Measurements from ENCODE around the gene PTRH2.

The PTRH2 gene

DNA sequence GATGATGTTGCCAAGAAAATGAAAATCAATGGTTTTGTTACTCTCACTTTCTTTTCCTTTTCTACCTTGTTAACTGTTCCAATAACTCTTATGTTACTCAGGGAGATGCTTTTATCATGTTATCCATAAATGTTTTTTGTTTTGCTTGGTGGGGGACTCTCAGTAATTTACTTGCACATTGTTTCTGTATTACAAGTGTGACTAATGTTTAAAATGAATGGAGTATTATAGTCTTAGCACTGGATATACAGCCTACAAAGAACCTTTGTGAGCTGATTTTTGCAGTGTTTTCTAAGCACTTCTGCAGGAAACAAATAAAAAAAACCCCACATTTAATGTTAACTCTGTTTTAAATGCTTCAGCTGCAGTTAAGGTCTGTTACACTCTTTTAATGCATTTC is 12.3 kb upstream of the PTRH2 start:
- DNase-seq (ENCODE audit: low spot score), result no peak

DNA sequence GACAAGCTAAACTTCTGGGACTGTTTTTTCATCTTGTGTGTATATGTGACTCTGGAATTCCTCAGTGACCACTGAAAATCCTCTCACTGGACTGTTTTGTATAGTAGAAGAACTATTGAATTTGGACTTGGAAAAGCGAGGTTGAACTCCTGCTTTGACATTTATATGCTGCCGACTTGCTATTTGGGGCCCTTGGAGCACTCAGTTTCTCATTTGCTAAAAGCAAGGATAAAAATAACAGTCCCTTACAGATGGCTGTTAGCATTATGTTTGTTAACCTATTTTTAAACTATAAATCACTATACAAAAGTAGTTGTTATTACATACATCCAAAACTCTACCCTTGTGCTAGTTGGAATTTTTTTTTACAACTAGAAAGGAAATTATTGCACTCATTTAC is 9.2 kb upstream of the PTRH2 start:
- DNase-seq (ENCODE audit: low spot score), result no peak

DNA sequence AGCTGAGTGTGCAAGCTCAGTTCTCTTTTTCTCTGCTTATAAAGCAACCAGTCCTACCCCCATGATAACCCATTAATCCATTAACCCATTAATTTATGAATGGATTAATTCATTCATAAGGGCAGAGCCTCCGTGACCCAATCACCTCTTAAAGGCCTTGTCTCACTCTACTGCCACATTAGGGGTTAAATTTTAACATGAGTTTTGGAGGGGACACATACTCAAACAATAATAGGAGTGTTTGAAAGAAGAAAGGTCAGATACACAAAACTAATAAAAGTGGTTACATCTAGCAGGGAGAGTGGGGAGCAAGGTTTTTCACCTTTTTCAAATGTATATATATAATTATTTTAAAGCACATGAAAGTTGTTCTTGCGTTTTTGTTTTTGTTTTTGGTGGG is 7.0 kb upstream of the PTRH2 start:
- DNase-seq (ENCODE audit: low spot score), result no peak

- no peak for DNase-seq (ENCODE audit: low spot score)
These were observed 5.6 kb upstream of the PTRH2 start for GRCh38 chr17:59712862-59713261.

DNA sequence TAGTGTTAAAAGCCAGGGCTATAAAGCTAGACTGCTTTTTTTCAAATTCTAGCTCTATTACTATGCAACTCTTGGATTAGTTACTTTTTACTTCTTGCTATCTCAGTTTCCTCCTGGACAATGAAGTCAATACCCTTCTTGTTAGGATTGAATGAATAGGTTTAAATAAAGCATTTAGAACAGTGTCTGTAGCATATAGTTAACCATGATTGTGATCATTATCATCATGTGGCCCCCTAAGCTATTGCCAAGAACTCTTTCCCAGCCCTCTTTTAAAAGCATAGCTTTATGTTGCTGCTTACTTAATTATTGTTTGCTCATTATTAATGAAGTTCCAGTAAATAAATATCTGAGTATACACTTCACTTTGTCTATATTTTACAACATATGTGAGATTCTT is 4.7 kb upstream of the PTRH2 start:
- no peak for DNase-seq (ENCODE audit: low spot score)

DNA sequence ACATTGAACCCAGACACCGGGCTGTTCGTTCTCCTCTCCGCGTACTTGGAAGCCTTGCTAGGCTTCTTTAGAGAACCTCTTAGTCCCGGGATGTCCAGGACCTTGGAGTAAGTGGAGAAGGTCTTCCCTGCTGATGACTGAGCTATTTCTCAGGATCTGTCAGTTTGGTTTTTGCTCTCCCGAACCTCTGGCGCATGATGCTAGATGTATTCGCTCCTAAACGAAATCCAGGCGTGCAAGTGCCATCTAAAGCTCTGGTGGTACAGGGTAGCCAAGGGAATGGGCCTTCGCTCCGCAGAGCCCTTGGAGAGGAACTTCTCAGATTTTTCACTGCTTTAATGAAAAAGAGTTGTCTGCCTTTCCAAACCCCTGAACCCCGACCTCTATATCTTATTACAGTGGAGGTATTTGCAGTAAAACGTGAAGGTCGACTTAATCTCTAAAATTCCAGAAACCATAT is 771 bp upstream of the PTRH2 start:
- DNase-seq (ENCODE audit: low spot score), result no peak

DNA sequence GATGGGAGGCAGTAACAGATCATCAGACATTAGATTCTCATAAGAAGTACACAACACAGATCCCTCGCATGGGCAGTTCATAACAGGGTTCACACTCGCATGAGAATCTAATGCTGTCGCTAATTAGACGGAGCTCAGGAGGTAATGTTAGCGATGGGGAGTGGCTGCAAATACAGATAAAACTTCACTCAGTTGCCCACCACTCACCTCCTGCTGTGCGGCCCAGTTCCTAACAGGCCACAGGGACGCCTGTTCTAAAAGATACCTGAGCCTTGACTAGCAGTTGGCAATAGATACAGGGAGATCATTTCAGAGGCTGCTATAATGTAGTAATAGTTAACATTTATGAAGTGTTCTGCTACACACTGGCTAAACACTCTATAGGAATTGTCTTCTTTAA is 4.9 kb downstream of the PTRH2 start:
- no peak for DNase-seq (ENCODE audit: low spot score)

GRCh38 chr17:59699786-59700185 is 7.4 kb downstream of the PTRH2 start:
- DNase-seq (ENCODE audit: low spot score), result no peak

DNA sequence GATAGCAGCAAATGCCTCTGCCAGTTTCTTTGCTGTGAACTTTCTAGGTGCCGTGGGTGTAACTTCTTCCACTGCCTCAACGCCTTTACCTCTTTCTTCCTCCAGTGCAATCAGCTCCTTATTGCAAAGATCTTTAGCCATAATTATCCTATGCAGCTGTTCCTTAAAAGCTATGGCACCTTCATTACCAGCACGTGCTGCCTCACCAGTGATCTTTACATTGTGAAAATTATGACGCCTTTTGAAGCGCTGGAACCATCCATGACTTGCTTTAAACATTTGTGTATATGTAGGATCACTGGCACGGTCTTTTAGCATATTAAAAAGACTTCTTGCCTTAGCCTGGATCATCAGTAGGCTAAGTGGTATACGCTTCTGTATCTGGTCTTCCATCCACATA is 8.0 kb downstream of the PTRH2 start:
- DNase-seq (ENCODE audit: low spot score), result no peak

- no peak for DNase-seq (ENCODE audit: low spot score)
These were observed 9.1 kb downstream of the PTRH2 start for GRCh38 chr17:59698143-59698542.

DNA sequence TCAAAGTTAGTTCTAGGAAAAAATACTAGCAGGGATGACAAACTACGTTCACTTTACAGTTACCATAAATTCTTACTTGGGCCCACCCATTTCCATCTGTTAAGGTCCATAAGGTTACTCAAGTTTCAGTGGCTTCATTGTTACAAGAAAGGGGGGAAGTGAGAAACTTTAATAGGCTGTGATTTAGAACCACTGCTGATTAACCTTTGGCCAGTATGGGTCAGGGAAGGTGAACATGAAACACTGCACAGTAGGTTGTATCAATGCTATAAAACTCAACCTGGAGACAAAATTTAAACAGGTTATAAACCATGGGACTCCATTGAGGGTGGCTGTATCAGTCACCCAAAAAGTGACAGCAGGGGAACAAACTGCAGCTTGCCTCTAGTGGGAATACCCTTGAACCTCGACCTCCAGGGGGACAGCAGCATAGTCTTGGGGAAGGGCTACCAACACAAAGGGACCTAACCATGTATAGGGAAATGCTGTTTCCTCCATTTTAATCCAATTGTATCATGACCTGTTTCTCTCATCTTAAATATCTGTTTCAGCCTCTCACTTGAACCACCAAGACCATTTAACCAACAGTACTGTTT is 10.4 kb downstream of the PTRH2 start:
- no peak for DNase-seq (ENCODE audit: low spot score)

DNA sequence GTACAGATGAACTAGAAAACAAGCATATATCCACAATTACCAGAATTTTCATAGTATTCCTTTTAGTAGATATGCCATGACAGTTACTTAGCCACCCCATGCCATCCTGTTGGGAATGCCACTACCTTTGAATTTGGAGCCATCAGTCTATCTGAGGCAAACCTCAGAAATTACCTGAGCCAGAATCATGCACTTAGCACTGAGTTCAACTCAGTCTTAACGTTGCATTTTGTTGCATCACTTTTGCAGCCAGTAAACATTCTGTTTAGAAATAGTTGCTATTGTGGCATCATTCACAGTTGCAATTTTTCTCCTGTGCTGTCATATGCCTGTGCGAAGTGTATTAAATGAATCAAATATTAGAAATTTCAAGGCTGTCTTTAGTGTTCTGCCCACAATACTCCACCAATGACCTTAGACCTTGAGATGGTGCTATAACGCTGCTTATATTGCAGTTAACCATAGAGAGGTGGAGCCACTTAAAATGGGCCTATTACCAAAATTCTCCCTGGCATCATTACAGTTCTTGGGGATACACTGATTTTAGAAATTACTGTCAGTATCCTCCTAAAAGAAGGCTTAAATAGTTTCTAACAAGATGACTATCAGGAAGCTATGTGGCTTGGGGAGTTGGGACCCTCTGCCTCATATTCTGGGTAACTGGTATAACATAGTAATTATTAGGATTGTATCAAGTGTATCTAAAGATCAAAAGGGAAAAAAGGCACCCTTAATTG is 11.1 kb downstream of the PTRH2 start:
- DNase-seq (ENCODE audit: low spot score), result no peak

DNA sequence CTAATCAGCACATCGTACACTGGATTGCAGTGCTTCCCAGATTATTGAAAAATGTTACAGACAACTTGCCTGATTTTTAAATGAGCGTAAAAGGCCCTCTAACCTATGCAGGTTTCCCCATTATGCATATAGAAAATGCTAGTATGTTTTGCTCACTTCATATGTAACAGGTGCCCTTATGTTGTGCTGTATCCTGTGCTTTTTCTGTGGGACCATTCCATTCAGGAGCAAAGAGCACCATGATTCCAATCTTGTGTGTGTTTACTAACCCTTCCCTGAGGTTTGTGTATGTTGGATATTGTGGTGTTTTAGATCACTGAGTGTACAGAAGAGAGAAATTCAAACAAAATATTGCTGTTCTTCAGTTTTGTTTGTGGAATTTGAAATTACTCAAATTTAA is 12.9 kb downstream of the PTRH2 start:
- DNase-seq (ENCODE audit: low spot score), result no peak

DNA sequence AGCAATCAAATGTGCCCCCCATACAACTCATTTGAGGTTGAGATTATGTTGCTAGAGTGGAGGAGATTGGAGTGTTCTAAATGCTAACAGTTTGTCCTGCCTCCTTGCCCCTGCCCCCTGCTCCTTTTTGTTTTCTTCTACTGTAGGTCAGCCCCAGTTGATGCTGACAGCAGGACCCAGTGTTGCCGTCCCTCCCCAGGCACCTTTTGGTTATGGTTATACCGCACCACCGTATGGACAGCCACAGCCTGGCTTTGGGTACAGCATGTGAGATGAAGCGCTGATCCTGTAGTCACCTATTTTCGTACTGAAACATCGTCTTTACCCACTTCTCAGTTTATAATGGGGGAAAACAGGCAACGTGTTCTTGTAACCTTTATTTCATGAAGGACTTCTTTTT is 13.6 kb downstream of the PTRH2 start:
- no peak for DNase-seq (ENCODE audit: low spot score)

DNA sequence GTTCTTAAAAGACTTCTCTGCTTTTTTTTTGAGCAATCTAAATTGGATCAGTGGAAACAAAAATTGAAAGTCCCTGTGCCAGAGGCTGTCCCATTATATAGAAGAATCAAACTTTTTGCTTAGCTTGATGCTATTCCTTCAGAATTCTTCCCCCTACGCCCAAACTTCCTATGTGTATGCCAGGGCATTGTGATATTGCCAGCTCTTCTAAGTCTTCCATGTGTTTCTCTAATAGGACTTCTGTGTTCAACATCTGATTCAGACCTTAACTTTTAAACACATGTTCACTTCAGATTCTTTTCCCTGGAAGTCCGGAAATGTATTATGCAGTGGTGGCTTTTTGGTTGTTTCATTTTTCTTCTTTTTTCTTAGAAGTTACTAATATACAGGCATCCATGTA is 18.7 kb downstream of the PTRH2 start:
- no peak for DNase-seq (ENCODE audit: low spot score)

GRCh38 chr17:59688008-59688407 is 19.2 kb downstream of the PTRH2 start:
- DNase-seq (ENCODE audit: low spot score), result no peak

GRCh38 chr17:59684967-59685366 is 22.3 kb downstream of the PTRH2 start:
- no peak for DNase-seq (ENCODE audit: low spot score)

DNA sequence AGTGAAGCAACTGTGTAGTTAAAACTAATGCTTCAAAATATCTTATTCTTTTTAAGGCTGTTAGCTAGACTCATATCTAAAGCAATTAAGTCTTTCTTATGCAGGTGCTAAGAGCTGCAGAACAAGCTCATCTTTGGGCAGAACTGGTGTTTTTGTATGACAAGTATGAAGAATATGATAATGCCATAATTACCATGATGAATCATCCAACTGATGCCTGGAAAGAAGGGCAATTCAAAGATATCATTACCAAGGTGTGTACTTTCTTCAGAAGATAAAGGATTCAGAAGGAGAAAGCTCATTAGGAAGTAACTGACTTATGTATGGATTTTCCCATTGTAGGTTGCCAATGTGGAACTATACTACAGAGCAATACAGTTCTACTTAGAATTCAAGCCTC is 23.9 kb downstream of the PTRH2 start:
- DNase-seq (ENCODE audit: low spot score), result no peak

DNA sequence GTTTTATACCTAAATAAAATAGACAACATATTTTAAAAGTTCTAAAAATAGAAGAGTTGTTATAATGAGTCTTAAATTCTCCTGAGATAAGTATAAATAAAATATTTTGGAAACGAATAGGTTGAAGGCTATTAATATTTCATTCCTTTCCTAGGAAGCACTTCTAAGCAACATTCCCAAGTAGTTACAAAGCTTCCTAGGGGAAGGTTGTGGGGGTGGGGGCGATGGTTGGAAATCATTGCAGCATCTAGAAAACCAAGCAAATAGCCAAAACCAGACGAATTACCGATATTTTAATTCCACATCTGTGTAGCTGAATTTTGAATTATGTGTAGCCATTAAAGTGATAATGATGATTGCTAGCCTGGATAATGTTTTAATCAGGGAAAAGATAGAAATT is 26.9 kb downstream of the PTRH2 start:
- DNase-seq (ENCODE audit: low spot score), result no peak

DNA sequence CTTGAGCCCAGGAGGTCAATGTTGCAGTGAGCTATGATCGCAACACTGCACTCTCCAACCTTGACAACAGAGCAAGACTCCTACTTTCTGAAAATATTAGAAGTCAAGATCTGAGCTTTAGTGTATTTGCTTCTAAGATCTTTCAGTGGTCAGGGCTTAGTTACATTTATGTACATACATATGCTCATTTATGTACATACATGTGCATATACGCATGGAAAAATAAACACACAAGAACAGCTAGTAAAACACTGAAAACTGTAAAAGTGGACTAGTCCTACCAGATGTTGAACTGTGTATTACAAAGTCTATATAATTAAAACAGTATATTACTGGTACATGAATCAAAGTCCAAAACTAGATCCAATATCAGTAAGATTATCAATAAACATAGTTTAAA is 28.3 kb downstream of the PTRH2 start:
- no peak for DNase-seq (ENCODE audit: low spot score)

- no peak for DNase-seq (ENCODE audit: low spot score)
These were observed 30.5 kb downstream of the PTRH2 start for GRCh38 chr17:59676716-59677115.

DNA sequence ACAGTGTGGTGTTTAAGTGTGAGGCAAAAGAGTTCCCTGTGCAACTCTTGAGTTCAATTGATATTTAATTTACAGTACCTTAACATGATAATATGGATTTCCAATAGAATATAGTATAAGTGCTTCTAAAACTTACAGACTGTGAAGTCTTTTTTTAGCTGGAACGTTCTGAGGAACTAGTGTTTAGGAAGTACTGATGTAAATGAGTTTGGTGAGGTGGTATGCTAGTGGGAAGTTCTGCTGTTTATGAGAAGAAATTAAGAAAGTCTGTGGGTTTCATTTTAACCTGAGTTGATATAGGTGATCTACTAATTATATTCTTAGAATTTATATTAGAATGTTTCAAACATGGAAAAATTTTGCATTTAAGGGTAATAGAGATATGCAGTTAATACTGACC is 32.0 kb downstream of the PTRH2 start:
- DNase-seq (ENCODE audit: low spot score), result no peak

DNA sequence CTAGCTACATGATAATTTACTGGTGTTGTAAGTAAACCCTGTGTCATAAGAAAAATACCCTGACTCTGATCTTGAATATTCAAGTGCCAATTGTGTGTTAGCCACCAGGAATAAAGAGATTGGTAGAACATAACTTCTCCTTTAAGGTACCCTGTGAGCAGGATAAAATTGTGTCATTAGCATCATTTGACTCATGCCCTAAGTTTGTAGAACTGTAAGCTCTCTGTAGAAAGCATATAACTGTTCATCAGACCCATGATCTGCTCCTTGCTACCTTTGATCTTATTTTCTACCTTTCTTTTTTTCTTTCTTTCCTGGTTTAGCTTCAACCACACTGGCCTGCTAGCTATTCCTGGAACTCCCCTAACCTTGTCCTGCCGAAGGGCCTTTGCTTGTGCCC is 35.8 kb downstream of the PTRH2 start:
- DNase-seq (ENCODE audit: low spot score), result no peak

GRCh38 chr17:59669944-59670343 is 37.3 kb downstream of the PTRH2 start:
- no peak for DNase-seq (ENCODE audit: low spot score)
